Measurements from ENCODE around the gene CUL7. TPM values are rescaled to one million over a fixed set of nuclear protein-coding genes. Genes with fewer than 3 reads are reported as not detected.

The CUL7 gene
- total and polyA plus RNA-seq, 7 experiments from 2014 or later: 2.9 to 14.5 (median 11.6) TPM

DNA sequence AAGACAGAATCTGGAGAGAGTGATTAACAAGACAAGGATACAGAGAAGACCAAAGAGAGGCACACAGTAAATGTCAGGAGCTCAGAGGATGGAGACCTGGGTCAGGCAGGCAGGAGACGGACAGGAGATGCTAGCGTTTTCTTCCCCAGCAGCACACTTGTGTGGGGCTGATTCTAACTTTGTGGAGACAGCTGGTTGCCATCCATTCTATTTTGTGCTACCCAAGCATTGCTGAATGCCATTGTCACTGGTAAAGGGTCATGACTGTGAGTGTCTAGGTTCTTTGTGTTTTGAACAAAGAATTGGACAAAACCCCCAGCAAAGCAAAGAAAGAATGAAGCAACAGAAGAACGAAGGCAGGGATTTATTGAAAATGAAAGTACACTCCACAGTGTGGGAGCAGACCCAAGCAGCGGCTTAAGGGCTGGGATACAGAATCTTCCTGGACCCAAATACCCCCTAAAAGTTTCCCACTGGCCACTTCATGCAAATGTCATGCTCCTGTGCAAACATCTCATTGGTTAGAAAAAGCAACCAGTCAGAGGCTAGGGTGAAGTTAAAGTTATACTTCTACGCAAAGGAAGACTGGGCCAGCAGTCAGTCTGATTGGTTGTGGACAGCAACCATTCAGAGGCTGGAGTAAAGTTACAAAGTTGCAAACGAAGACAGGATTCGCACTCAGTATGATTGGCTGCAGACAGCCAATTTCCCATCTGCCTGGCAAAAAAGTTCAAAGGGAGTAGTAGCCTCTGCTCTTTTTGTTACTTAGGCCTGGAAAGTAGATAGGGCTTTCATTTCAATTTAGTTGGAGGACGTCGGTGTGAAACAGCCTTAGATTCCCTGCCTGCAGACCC is 40.0 kb upstream of the CUL7 start:
- peak overlapping the region in 3 of 9 donors; percentile 34 to 64 (median 46) for H3K27ac Mint-ChIP-seq
- intact Hi-C loops (cut with micrococcal nuclease): no loop called here
- DNase-seq (peak in 1 of 9 donors; percentile 15), ATAC-seq (peak; percentile 82)
- Histone ChIP-seq H3K4me3 (ENCODE audit: low read length) (peak overlapping the region; percentile 33), H3K9me3 (ENCODE audit: control insufficient read depth in 2 of 3, low read length in 3 of 3) (no peaks in the 10 kb centered on the region), H3K4me1 (ENCODE audit: control insufficient read depth in 2 of 2, insufficient read depth in 2 of 2, low read length in 2 of 2) (no peaks in the 10 kb centered on the region), H3K36me3 (ENCODE audit: control insufficient read depth in 2 of 3, insufficient read depth in 3 of 3, low read length in 3 of 3) (no peaks in the 10 kb centered on the region), H3K27ac (ENCODE audit: low read depth, low read length) (no peak overlapping the region), H3K27me3 (ENCODE audit: control insufficient read depth in 2 of 2, insufficient read depth in 2 of 2, low read length in 2 of 2) (no peaks in the 10 kb centered on the region)
- CTCF ChIA-PET: interaction anchor here (0.6 kb wide), 1 partner anchor 394 kb away, joined by 3 read pairs; no protein-coding TSS in a partner anchor
- no peaks in the 10 kb centered on the region for H3K36me3 Mint-ChIP-seq
- POLR2A ChIA-PET: interaction anchor here (0.7 kb wide), 1 partner anchor 40 kb away, joined by 3 read pairs; the partner anchor contains the start of gene CUL7
- H3K9me3 Mint-ChIP-seq: no peaks in the 10 kb centered on the region
- peak overlapping the region; percentile 10 to 70 (median 44) for H3K4me3 Mint-ChIP-seq
- H3K4me1 Mint-ChIP-seq: peaks cover 0 to 23% (median 5%) of the 10 kb centered on the region in 7 donors
- peaks cover 0 to 2% (median 0%) of the 10 kb centered on the region in 5 donors for H3K27me3 Mint-ChIP-seq

GRCh38 chr6:43092635-43093034 is 39.0 kb upstream of the CUL7 start:
- H3K36me3 ChIP-seq (ENCODE audit: control insufficient read depth in 2 of 3, insufficient read depth in 3 of 3, low read length in 3 of 3): no peaks in the 10 kb centered on the region
- CTCF ChIA-PET: no interaction called here
- peak overlapping the region in 1 of 10 donors; percentile 24 for H3K4me3 Mint-ChIP-seq
- POLR2A ChIA-PET: no interaction called here
- no peaks in the 10 kb centered on the region for H3K9me3 ChIP-seq (ENCODE audit: control insufficient read depth in 2 of 3, low read length in 3 of 3)
- H3K4me1 ChIP-seq (ENCODE audit: control insufficient read depth in 2 of 2, insufficient read depth in 2 of 2, low read length in 2 of 2): no peaks in the 10 kb centered on the region
- no peak overlapping the region for H3K27ac Mint-ChIP-seq
- ATAC-seq (peak; percentile 56), DNase-seq (no peak)
- no peak overlapping the region for H3K4me3 ChIP-seq (ENCODE audit: low read length)
- intact Hi-C loops (cut with micrococcal nuclease): no loop called here
- H3K27me3 ChIP-seq (ENCODE audit: control insufficient read depth in 2 of 2, insufficient read depth in 2 of 2, low read length in 2 of 2): no peaks in the 10 kb centered on the region
- H3K9me3 Mint-ChIP-seq: no peaks in the 10 kb centered on the region
- no peak overlapping the region for H3K27ac ChIP-seq (ENCODE audit: low read depth, low read length)
- peaks cover 0 to 23% (median 5%) of the 10 kb centered on the region in 7 donors for H3K4me1 Mint-ChIP-seq
- H3K36me3 Mint-ChIP-seq: no peaks in the 10 kb centered on the region
- H3K27me3 Mint-ChIP-seq: no peaks in the 10 kb centered on the region

GRCh38 chr6:43091436-43091991 is 37.9 kb upstream of the CUL7 start:
- Mint-ChIP-seq H3K27me3 (peaks cover 0 to 2% (median 0%) of the 10 kb centered on the region in 5 donors), H3K4me3 (no peak overlapping the region), H3K36me3 (no peaks in the 10 kb centered on the region), H3K4me1 (peaks cover 0 to 23% (median 5%) of the 10 kb centered on the region in 7 donors), H3K27ac (no peak overlapping the region), H3K9me3 (no peaks in the 10 kb centered on the region)
- ChIA-PET CTCF (no interaction called here), POLR2A (interaction anchor here (1.0 kb wide), 1 partner anchor 73 kb away, joined by 3 read pairs; no protein-coding TSS in a partner anchor)
- Histone ChIP-seq H3K4me3 (ENCODE audit: low read length) (no peak overlapping the region), H3K27ac (ENCODE audit: low read depth, low read length) (no peak overlapping the region), H3K9me3 (ENCODE audit: control insufficient read depth in 2 of 3, low read length in 3 of 3) (no peaks in the 10 kb centered on the region), H3K36me3 (ENCODE audit: control insufficient read depth in 2 of 3, insufficient read depth in 3 of 3, low read length in 3 of 3) (no peaks in the 10 kb centered on the region), H3K4me1 (ENCODE audit: control insufficient read depth in 2 of 2, insufficient read depth in 2 of 2, low read length in 2 of 2) (no peaks in the 10 kb centered on the region), H3K27me3 (ENCODE audit: control insufficient read depth in 2 of 2, insufficient read depth in 2 of 2, low read length in 2 of 2) (no peaks in the 10 kb centered on the region)
- ATAC-seq (no peak), DNase-seq (no peak)
- intact Hi-C loops (cut with micrococcal nuclease): no loop called here

- ChIA-PET CTCF (no interaction called here), POLR2A (interaction anchor here (1.0 kb wide), 1 partner anchor 73 kb away, joined by 3 read pairs; no protein-coding TSS in a partner anchor)
- H3K4me3 ChIP-seq (ENCODE audit: low read length): no peak overlapping the region
- H3K4me3 Mint-ChIP-seq: no peak overlapping the region
- H3K4me1 ChIP-seq (ENCODE audit: control insufficient read depth in 2 of 2, insufficient read depth in 2 of 2, low read length in 2 of 2): no peaks in the 10 kb centered on the region
- no peaks in the 10 kb centered on the region for H3K9me3 Mint-ChIP-seq
- H3K36me3 Mint-ChIP-seq: no peaks in the 10 kb centered on the region
- H3K27me3 ChIP-seq (ENCODE audit: control insufficient read depth in 2 of 2, insufficient read depth in 2 of 2, low read length in 2 of 2): no peaks in the 10 kb centered on the region
- intact Hi-C loops (cut with micrococcal nuclease): no loop called here
- peaks cover 0 to 23% (median 5%) of the 10 kb centered on the region in 7 donors for H3K4me1 Mint-ChIP-seq
- no peak for DNase-seq
- H3K27me3 Mint-ChIP-seq: peaks cover 0 to 2% (median 0%) of the 10 kb centered on the region in 5 donors
- no peak for ATAC-seq
- no peak overlapping the region for H3K27ac ChIP-seq (ENCODE audit: low read depth, low read length)
- no peaks in the 10 kb centered on the region for H3K36me3 ChIP-seq (ENCODE audit: control insufficient read depth in 2 of 3, insufficient read depth in 3 of 3, low read length in 3 of 3)
- no peak overlapping the region for H3K27ac Mint-ChIP-seq
- no peaks in the 10 kb centered on the region for H3K9me3 ChIP-seq (ENCODE audit: control insufficient read depth in 2 of 3, low read length in 3 of 3)
Observed at GRCh38 chr6:43091020-43091419, 37.4 kb upstream of the CUL7 start.

GRCh38 chr6:43090559-43090956 is 36.9 kb upstream of the CUL7 start:
- Mint-ChIP-seq H3K27me3 (peaks cover 0 to 2% (median 0%) of the 10 kb centered on the region in 5 donors), H3K4me1 (peaks cover 0 to 19% (median 5%) of the 10 kb centered on the region in 7 donors), H3K4me3 (no peak overlapping the region), H3K36me3 (no peaks in the 10 kb centered on the region), H3K9me3 (no peaks in the 10 kb centered on the region), H3K27ac (no peak overlapping the region)
- H3K27me3 ChIP-seq (ENCODE audit: control insufficient read depth in 2 of 2, insufficient read depth in 2 of 2, low read length in 2 of 2): no peaks in the 10 kb centered on the region
- H3K4me1 ChIP-seq (ENCODE audit: control insufficient read depth in 2 of 2, insufficient read depth in 2 of 2, low read length in 2 of 2): no peaks in the 10 kb centered on the region
- DNase-seq: no peak
- no peak overlapping the region for H3K27ac ChIP-seq (ENCODE audit: low read depth, low read length)
- intact Hi-C loops (cut with micrococcal nuclease): no loop called here
- H3K4me3 ChIP-seq (ENCODE audit: low read length): no peak overlapping the region
- ATAC-seq: no peak
- POLR2A ChIA-PET: interaction anchor here (0.6 kb wide), 1 partner anchor 13 kb away, joined by 3 read pairs; no protein-coding TSS in a partner anchor
- no peaks in the 10 kb centered on the region for H3K36me3 ChIP-seq (ENCODE audit: control insufficient read depth in 2 of 3, insufficient read depth in 3 of 3, low read length in 3 of 3)
- H3K9me3 ChIP-seq (ENCODE audit: control insufficient read depth in 2 of 3, low read length in 3 of 3): no peaks in the 10 kb centered on the region
- CTCF ChIA-PET: no interaction called here

- no peak overlapping the region for H3K4me3 Mint-ChIP-seq
- H3K36me3 Mint-ChIP-seq: no peaks in the 10 kb centered on the region
- ChIA-PET CTCF (no interaction called here), POLR2A (interaction anchor here (0.6 kb wide), 1 partner anchor 12 kb away, joined by 3 read pairs; no protein-coding TSS in a partner anchor)
- intact Hi-C loops (cut with micrococcal nuclease): no loop called here
- no peak overlapping the region for H3K4me3 ChIP-seq (ENCODE audit: low read length)
- no peak overlapping the region for H3K27ac ChIP-seq (ENCODE audit: low read depth, low read length)
- H3K27ac Mint-ChIP-seq: peak overlapping the region in 1 of 9 donors; percentile 22
- no peaks in the 10 kb centered on the region for H3K27me3 ChIP-seq (ENCODE audit: control insufficient read depth in 2 of 2, insufficient read depth in 2 of 2, low read length in 2 of 2)
- peaks cover 0 to 17% (median 5%) of the 10 kb centered on the region in 7 donors for H3K4me1 Mint-ChIP-seq
- H3K4me1 ChIP-seq (ENCODE audit: control insufficient read depth in 2 of 2, insufficient read depth in 2 of 2, low read length in 2 of 2): no peaks in the 10 kb centered on the region
- no peaks in the 10 kb centered on the region for H3K36me3 ChIP-seq (ENCODE audit: control insufficient read depth in 2 of 3, insufficient read depth in 3 of 3, low read length in 3 of 3)
- H3K27me3 Mint-ChIP-seq: peaks cover 0 to 2% (median 0%) of the 10 kb centered on the region in 5 donors
- DNase-seq: no peak
- no peaks in the 10 kb centered on the region for H3K9me3 Mint-ChIP-seq
- ATAC-seq: no peak
- no peaks in the 10 kb centered on the region for H3K9me3 ChIP-seq (ENCODE audit: control insufficient read depth in 2 of 3, low read length in 3 of 3)
Observed at GRCh38 chr6:43089874-43090558, 36.4 kb upstream of the CUL7 start.
